Endothelial cell of umbilical vein (primary cell): ENCODE data around the gene DGCR8. TPM values are rescaled to one million over a fixed set of nuclear protein-coding genes. Genes with fewer than 3 reads are reported as not detected.

Experiments used
- BruUV-seq: library from RNA; stranded (reverse); fragments of 400-500 nt; replicated peaks from 2 replicates; lab custom pipeline; 2021; lab: Mats Ljungman, UMichigan
- CTCF ChIA-PET: fragments of 300-600, 350-600 bp; sonication (Branson Sonifier 250); formaldehyde crosslinking; loops from one replicate; lab custom pipeline; 2021; ENCODE audit warnings: antibody characterized with exemption, inconsistent platforms; lab: Charles Lee
- POLR2A ChIA-PET: fragments of 300-600, 350-600 bp; sonication (Branson Sonifier 250); formaldehyde crosslinking; loops from one replicate; lab custom pipeline; 2021; ENCODE audit warnings: antibody characterized with exemption, inconsistent platforms; lab: Charles Lee
- DNase-seq: peaks from one replicate; pipeline ENCODE4 v3.0.0-alpha.2; 2011; ENCODE audit warnings: low read depth, low spot score
- FAIRE-seq: peaks from 2 replicates; lab custom pipeline; 2011; peaks lifted over from hg19 to GRCh38; lab: Jason Lieb, UNC
- H2AFZ ChIP-seq: 2 replicates; pipeline ENCODE4 v1.6.0; 2012; ENCODE audit warnings: low read depth, low read length, control low read depth, inconsistent platforms
- H3K27ac ChIP-seq: 2 replicates; pipeline ENCODE4 v1.5.1; 2011; ENCODE audit warnings: low read depth, mild to moderate bottlenecking, control low read depth, low read length, moderate library complexity; ENCODE audit not compliant: insufficient read depth
- H3K27me3 ChIP-seq, 2 experiments: 2 replicates each; pipeline versions ENCODE4 v1.6.0 to v1.6.1; 2011; ENCODE audit warnings: low read length in 2 of 2, mixed read lengths in 1 of 2; ENCODE audit not compliant: control insufficient read depth in 2 of 2, insufficient read depth in 2 of 2
- H3K36me3 ChIP-seq, 2 experiments: 2 replicates in 1 of 2; 3 replicates in 1 of 2; pipeline ENCODE4 v1.5.1; 2011; ENCODE audit warnings: low read length in 2 of 2, mild to moderate bottlenecking in 1 of 2, moderate library complexity in 1 of 2; ENCODE audit not compliant: control insufficient read depth in 2 of 2, insufficient read depth in 2 of 2; ENCODE audit errors: extremely low read depth in 1 of 2
- H3K4me1 ChIP-seq: 3 replicates; pipeline ENCODE4 v1.5.1; 2011; ENCODE audit warnings: mild to moderate bottlenecking, low read length; ENCODE audit not compliant: control insufficient read depth, insufficient read depth; ENCODE audit errors: extremely low read depth
- H3K4me2 ChIP-seq: 2 replicates; pipeline ENCODE4 v1.6.1; 2011; ENCODE audit warnings: low read length, control low read depth, mixed read lengths; ENCODE audit not compliant: insufficient read depth
- H3K4me3 ChIP-seq, 3 experiments: fragments of 200-600 bp in 1 of 3; sonication (generic), shearing (Covaris generic) in 1 of 3; replicated peaks in 1 of 3; 2 replicates each; pipeline ENCODE4 v1.5.1; 2011 to 2016; ENCODE audit warnings: control low read depth in 3 of 3, low read length in 3 of 3, mild to moderate bottlenecking in 2 of 3, inconsistent platforms in 1 of 3, low read depth in 1 of 3, moderate library complexity in 1 of 3; ENCODE audit not compliant: insufficient read depth in 1 of 3
- H3K79me2 ChIP-seq: 2 replicates; pipeline ENCODE4 v1.6.0; 2012; ENCODE audit warnings: low read length, inconsistent platforms; ENCODE audit not compliant: control insufficient read depth, insufficient read depth
- H3K9ac ChIP-seq: replicated peaks from 2 replicates; pipeline ENCODE3; 2011; ENCODE audit warnings: low read length, control low read depth; ENCODE audit not compliant: insufficient read depth; ENCODE audit errors: extremely low read depth
- H3K9me1 ChIP-seq: replicated peaks from 3 replicates; pipeline ENCODE4 v1.6.0; 2011; ENCODE audit warnings: mild to moderate bottlenecking, low read length; ENCODE audit not compliant: control insufficient read depth, insufficient read depth; ENCODE audit errors: extremely low read depth
- H3K9me3 ChIP-seq: replicated peaks from 2 replicates; pipeline ENCODE4 v1.5.1; 2012; ENCODE audit warnings: low read length, inconsistent platforms; ENCODE audit not compliant: control insufficient read depth, insufficient read depth
- H4K20me1 ChIP-seq: replicated peaks from 2 replicates; pipeline ENCODE3; 2011; ENCODE audit warnings: mild to moderate bottlenecking, low read length; ENCODE audit not compliant: control insufficient read depth, insufficient read depth; ENCODE audit errors: extremely low read depth
- EZH2 ChIP-seq: IDR thresholded peaks from 2 replicates; pipeline ENCODE4 v1.6.1; 2012; ENCODE audit warnings: borderline replicate concordance, low read depth, mild to moderate bottlenecking, moderate library complexity, low read length, inconsistent platforms; ENCODE audit not compliant: severe bottlenecking
- FOS ChIP-seq: IDR thresholded peaks from 2 replicates; pipeline ENCODE4 v1.6.1; 2011; ENCODE audit warnings: mild to moderate bottlenecking, low read length, moderate library complexity, borderline replicate concordance; ENCODE audit not compliant: insufficient read depth
- GATA2 ChIP-seq: IDR thresholded peaks from 2 replicates; pipeline ENCODE4 v1.7.0; 2011; ENCODE audit warnings: low read depth, mild to moderate bottlenecking, moderate library complexity, mixed read lengths, low read length; ENCODE audit not compliant: insufficient read length, insufficient read depth
- JUN ChIP-seq: IDR thresholded peaks from 2 replicates; pipeline ENCODE4 v1.6.1; 2011; ENCODE audit warnings: borderline replicate concordance, low read depth; ENCODE audit not compliant: insufficient read length, insufficient read depth
- MYC ChIP-seq: IDR thresholded peaks from one replicate; pipeline ENCODE4 v1.6.1; 2011; ENCODE audit warnings: mild to moderate bottlenecking, low read depth, low read length
- POLR2A ChIP-seq: IDR thresholded peaks from 2 replicates; pipeline ENCODE4 v1.6.1; 2012; ENCODE audit warnings: low read depth, mild to moderate bottlenecking, control low read depth, low read length
- POLR2AphosphoS5 ChIP-seq: IDR thresholded peaks from 2 replicates; pipeline ENCODE4 v1.6.1; 2012; ENCODE audit warnings: low read depth, mild to moderate bottlenecking, control low read depth, low read length, moderate library complexity; ENCODE audit not compliant: insufficient read depth
- dilution Hi-C: fragments of 300-500 bp; cut with MboI; formaldehyde crosslinking; loops from one replicate; pipeline ENCODE4 v1.15.0; 2019; ENCODE audit warnings: low sequenced_read_pairs; ENCODE audit not compliant: extremely low pct_ligation_motif_present
- intact Hi-C: fragments of 100-400 bp; cut with micrococcal nuclease; formaldehyde crosslinking; loops from one replicate; pipeline ENCODE4 v1.10.0; 2022
- polyA plus RNA-seq, 4 experiments: library from polyadenylated mRNA; depleted of rRNA in 3 of 4; stranded (reverse) in 3 of 4; unstranded in 1 of 4; fragments of >200 nt; gene quantifications; 2 replicates each; pipeline versions ENCODE4 v1.2.1 to v1.2.3, GENCODE V29; 2011 to 2012; ENCODE audit warnings: missing spikeins in 1 of 4
- total RNA-seq: library from RNA; stranded (reverse); gene quantifications from 2 replicates; pipeline ENCODE4 v1.2.3, GENCODE V29; 2021
- TF ChIP-seq, protein P1 (sequence below), 2 donors: IDR thresholded peaks; 1 replicate in 1 of 2; 2 replicates in 1 of 2; pipeline ENCODE4 v1.5.1; 2011; ENCODE audit warnings: low read length in 2 of 2, mild to moderate bottlenecking in 2 of 2, moderate library complexity in 2 of 2, control low read depth in 1 of 2, inconsistent platforms in 1 of 2, low read depth in 1 of 2; ENCODE audit not compliant: insufficient read depth in 1 of 2; ENCODE audit errors: extremely low read depth in 1 of 2
- TF ChIP-seq, protein P2 (sequence below): IDR thresholded peaks from 2 replicates; pipeline ENCODE4 v1.6.1; 2011; ENCODE audit not compliant: insufficient read depth, insufficient read length

Gene DGCR8
- total and polyA plus RNA-seq, 2 donors (not counting 3 experiments of a cell fraction or from before 2014, with no cell fraction given) = 32.7 to 64.2 TPM

DNA sequence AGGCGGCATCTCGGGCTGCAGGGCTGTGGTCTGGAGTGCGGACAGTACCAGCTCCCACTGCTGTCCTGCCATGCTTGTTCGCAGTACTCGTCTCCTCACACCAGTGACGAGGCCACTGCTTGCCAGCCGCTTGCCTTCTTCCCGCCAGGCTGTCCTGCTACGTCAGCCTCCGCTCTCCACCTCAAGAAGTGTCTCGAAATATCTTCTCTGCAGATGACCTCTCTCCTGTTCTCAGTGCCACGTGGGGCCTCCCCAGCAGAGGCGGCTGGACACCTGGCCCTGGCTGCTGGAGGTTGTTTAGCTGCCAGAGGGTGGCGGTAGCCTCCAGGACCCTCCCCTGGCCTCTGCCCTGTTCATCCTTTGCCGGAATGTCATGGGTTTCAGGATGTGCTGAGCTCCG lies 73.9 kb downstream of the DGCR8 start:
- Histone ChIP-seq H3K4me3 (no peak overlapping the region), H3K4me2 (no peak overlapping the region), H4K20me1 (no peaks in the 10 kb centered on the region), H3K4me1 (peaks cover 5% of the 10 kb centered on the region), H3K79me2 (no peaks in the 10 kb centered on the region), H3K27me3 (no peaks in the 10 kb centered on the region), H2AFZ (no peak overlapping the region), H3K36me3 (no peaks in the 10 kb centered on the region), H3K9ac (no peak overlapping the region), H3K9me3 (no peaks in the 10 kb centered on the region), H3K27ac (no peak overlapping the region), H3K9me1 (no peaks in the 10 kb centered on the region)
- TF ChIP-seq POLR2A (no peak), POLR2AphosphoS5 (no peak), FOS (no peak), EZH2 (no peak), JUN (no peak), GATA2 (no peak), MYC (no peak)
- TF ChIP-seq, protein P1, sequence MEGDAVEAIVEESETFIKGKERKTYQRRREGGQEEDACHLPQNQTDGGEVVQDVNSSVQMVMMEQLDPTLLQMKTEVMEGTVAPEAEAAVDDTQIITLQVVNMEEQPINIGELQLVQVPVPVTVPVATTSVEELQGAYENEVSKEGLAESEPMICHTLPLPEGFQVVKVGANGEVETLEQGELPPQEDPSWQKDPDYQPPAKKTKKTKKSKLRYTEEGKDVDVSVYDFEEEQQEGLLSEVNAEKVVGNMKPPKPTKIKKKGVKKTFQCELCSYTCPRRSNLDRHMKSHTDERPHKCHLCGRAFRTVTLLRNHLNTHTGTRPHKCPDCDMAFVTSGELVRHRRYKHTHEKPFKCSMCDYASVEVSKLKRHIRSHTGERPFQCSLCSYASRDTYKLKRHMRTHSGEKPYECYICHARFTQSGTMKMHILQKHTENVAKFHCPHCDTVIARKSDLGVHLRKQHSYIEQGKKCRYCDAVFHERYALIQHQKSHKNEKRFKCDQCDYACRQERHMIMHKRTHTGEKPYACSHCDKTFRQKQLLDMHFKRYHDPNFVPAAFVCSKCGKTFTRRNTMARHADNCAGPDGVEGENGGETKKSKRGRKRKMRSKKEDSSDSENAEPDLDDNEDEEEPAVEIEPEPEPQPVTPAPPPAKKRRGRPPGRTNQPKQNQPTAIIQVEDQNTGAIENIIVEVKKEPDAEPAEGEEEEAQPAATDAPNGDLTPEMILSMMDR (IDR thresholded peaks at IDR 0.05; ENCODE audit: extremely low read depth in 1 of 2, insufficient read depth in 1 of 2, low read depth in 1 of 2, low read length in 2 of 2) = no peak
- TF ChIP-seq, protein P2, sequence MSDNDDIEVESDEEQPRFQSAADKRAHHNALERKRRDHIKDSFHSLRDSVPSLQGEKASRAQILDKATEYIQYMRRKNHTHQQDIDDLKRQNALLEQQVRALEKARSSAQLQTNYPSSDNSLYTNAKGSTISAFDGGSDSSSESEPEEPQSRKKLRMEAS = no peak
- CTCF ChIA-PET = no interaction called here
- dilution Hi-C loops = no loop called here
- no TSS peak for BruUV-seq
- FAIRE-seq (peak; percentile 38), DNase-seq (no peak)
- intact Hi-C loops = no loop called here
- POLR2A ChIA-PET = no interaction called here
